GM12865 (cell line): ENCODE data around the gene JAKMIP1.
"Not testable (repeated sequence)": the region's sequence is repeated elsewhere in the genome, so short reads cannot be mapped to it uniquely, and the experiment has no call there.

Source experiments
- DNase-seq: peaks from one replicate; pipeline ENCODE4 v3.0.0; 2010; ENCODE audit warnings: low read depth
- H3K4me3 ChIP-seq: 2 replicates; pipeline ENCODE4 v1.5.1; 2011; ENCODE audit warnings: mild to moderate bottlenecking, low read depth, low read length, control low read depth
- CTCF ChIP-seq: IDR thresholded peaks from 2 replicates; pipeline ENCODE4 v1.5.1; 2011; ENCODE audit warnings: low read length, control low read depth, low read depth, inconsistent platforms; ENCODE audit not compliant: insufficient read depth; ENCODE audit errors: missing control alignments

The JAKMIP1 gene

GRCh38 chr4:6222761-6223292 is 22.5 kb upstream of the JAKMIP1 start:
- no peak for TF ChIP-seq CTCF
- no peak overlapping the region for H3K4me3 ChIP-seq
- no peak for DNase-seq

GRCh38 chr4:6221851-6222760 is 21.8 kb upstream of the JAKMIP1 start:
- no peak for TF ChIP-seq CTCF
- no peak overlapping the region for H3K4me3 ChIP-seq
- no peak for DNase-seq

DNA sequence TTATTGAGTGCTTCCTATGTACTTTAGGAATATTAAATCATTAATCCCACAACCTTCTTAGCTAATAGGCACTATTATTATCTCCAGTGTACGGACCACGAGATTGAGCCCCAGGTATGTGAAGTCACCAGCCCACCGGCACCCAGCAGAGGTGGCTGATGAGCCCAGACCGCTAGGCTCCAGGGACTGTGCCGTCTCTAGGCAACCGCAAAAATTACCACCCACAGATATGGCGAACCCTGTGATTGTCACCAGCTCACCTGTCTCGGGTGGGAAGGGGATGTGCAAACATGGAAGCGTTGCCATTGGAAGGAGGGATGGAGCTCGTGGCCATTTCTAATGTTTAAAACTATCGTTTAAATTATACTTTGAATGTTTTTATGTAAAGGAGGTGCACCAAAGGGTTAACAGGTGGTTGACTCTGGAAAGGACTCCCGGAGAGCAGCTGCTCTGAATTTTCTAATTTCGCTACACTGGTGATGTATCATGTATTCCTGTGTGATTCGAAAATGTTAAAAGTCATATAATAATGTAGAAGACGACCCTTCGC is 21.0 kb upstream of the JAKMIP1 start:
- DNase-seq, result no peak
- no peak overlapping the region for H3K4me3 ChIP-seq

DNA sequence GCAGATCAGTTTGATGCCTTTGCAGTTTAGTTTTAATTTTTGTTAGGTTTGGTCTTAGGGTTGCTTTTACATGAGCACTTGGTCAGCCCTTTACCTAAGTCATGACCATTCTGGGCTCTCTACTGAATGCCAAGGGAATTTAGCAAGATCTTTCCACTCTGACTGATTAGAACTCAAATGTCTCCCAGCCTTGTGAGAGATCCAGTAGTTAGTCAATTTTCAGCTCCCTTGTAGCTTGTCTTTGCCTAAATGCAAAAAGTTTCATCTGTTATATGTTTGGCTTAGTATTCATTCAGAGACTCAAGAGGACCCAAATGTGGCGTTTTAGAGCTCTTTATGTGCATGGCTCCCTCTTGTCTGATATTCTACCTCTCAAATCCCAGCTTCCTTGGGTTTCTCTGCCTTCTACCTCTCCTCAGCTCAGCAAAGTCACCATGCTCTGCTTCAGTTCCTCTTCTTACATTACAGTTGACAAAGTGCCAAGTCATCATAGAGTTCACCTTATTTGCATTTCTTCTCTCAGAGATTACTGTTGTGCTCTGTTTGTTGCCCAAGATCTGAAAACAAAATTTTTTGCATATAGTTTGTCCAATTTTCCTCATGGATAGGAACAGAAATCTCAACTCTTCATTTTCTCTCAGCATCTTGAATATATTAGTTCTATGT is 17.5 kb upstream of the JAKMIP1 start:
- no peak overlapping the region for H3K4me3 ChIP-seq
- peak; percentile 76 for DNase-seq
- no peak for TF ChIP-seq CTCF

More for the DNA sequence above, 21.0 kb upstream of the JAKMIP1 start:
- no peak for TF ChIP-seq CTCF

GRCh38 chr4:6216588-6216987 is 16.2 kb upstream of the JAKMIP1 start:
- DNase-seq, result no peak
- no peak for TF ChIP-seq CTCF
- H3K4me3 ChIP-seq, result no peak overlapping the region

DNA sequence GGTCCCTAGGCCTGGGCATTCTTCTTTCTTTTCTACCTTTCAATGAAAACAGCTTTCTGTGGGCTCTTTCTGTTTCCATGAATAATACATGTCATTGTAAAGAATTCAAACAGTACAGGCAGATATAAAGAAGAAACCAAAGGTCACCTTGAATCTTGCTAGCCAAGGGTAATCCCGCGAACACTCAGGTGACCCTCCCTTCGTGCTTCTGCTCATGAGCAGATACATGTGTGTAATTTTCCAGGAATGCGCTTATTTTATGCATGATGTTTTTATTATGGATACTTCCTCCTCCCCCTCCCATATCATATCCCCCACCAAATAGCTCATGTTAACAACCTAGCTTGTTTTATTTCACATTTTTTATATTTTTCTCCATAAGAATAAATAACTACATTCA is 9.6 kb upstream of the JAKMIP1 start:
- no peak for TF ChIP-seq CTCF
- no peak for DNase-seq
- no peak overlapping the region for H3K4me3 ChIP-seq

- DNase-seq, H3K4me3 ChIP-seq: not testable (repeated sequence)
These were observed 8.9 kb upstream of the JAKMIP1 start for GRCh38 chr4:6209291-6209690.
